Measurements from ENCODE around the gene PNPLA7. TPM values are rescaled to one million over a fixed set of nuclear protein-coding genes. Genes with fewer than 3 reads are reported as not detected.

The PNPLA7 gene
- total and polyA plus RNA-seq, 2 of the 8 experiments (the other 6 are each of a cell fraction or from before 2014, with no cell fraction given) = 0.35 to 0.47 TPM

- no peaks in the 10 kb centered on the region for H4K20me1 ChIP-seq (replicated peaks in 1 of 2; ENCODE audit: control insufficient read depth in 1 of 2, insufficient read depth in 2 of 2, low read length in 2 of 2)
- H3K4me1 ChIP-seq (replicated peaks in 1 of 4; ENCODE audit: control insufficient read depth in 3 of 4, insufficient read depth in 4 of 4, low read length in 3 of 4) = no peaks in the 10 kb centered on the region
- H3K18ac ChIP-seq (ENCODE audit: extremely low read depth, low read length) = no peak overlapping the region
- H3K36me3 ChIP-seq (ENCODE audit: control insufficient read depth in 2 of 4, insufficient read depth in 4 of 4, low read length in 3 of 4) = no peaks in the 10 kb centered on the region
- CTCF ChIA-PET (ENCODE audit: partially characterized antibody) = interaction anchor here (1.0 to 1.3 kb wide), 3 partner anchors 9 to 28 kb away, joined by 3 to 4 read pairs (median 3); no protein-coding TSS in a partner anchor
- H3K4me2 ChIP-seq (ENCODE audit: insufficient read depth in 1 of 2, low read depth in 2 of 2, low read length in 2 of 2) = no peak overlapping the region
- POLR2A ChIA-PET (ENCODE audit: partially characterized antibody) = no interaction called here
- no peak overlapping the region for H4K5ac ChIP-seq (ENCODE audit: insufficient read length, low read depth, low read length)
- FAIRE-seq (no peak), DNase-seq (ENCODE audit: low read depth in 1 of 2, low spot score in 2 of 2) (no peak)
- H3K9me3 ChIP-seq (ENCODE audit: insufficient read depth in 2 of 2, low read depth in 1 of 2, low read length in 1 of 2) = peaks cover 0 to 22% of the 10 kb centered on the region in 2 experiments; a peak in 1 of 4 replicates
- no peak overlapping the region for H2AFZ ChIP-seq (ENCODE audit: low read length)
- no peak overlapping the region for H2BK5ac ChIP-seq (ENCODE audit: low read depth, low read length)
- no peak for TF ChIP-seq SP4 (IDR thresholded peaks at IDR 0.05; ENCODE audit: low read length)
- no peak for TF ChIP-seq CTBP2 (IDR thresholded peaks at IDR 0.05; ENCODE audit: borderline replicate concordance, insufficient read depth, insufficient read length, low read length)
- no peak overlapping the region for H3K4me3 ChIP-seq (ENCODE audit: extremely low read depth in 1 of 4, insufficient read depth in 2 of 4, low read depth in 3 of 4, low read length in 4 of 4)
- H3K23me2 ChIP-seq (ENCODE audit: low read depth, low read length) = 0 out of 2 replicates have a peak, but pooled peaks cover 2% of the 10 kb centered on the region
- no peak overlapping the region for H3K14ac ChIP-seq (ENCODE audit: insufficient read length)
- H2BK20ac ChIP-seq (ENCODE audit: low read length) = no peak overlapping the region
- no peak overlapping the region; the same call in 1 of the 2 replicates for H4K8ac ChIP-seq (ENCODE audit: extremely low read depth, insufficient read depth, low read length)
- no peak overlapping the region for H3K27ac ChIP-seq (ENCODE audit: low read depth, low read length)
- H2BK12ac ChIP-seq (ENCODE audit: low read depth, low read length) = no peak overlapping the region
- H3K4ac ChIP-seq (replicated peaks; ENCODE audit: insufficient read length, low read depth, low read length) = no peak overlapping the region
- no peak overlapping the region for H2BK15ac ChIP-seq (ENCODE audit: low read length)
- H4K91ac ChIP-seq (replicated peaks; ENCODE audit: insufficient read length, low read length) = no peak overlapping the region
- H3K9ac ChIP-seq (replicated peaks in 1 of 4; ENCODE audit: extremely low read depth in 1 of 4, low read depth in 3 of 4, low read length in 3 of 4) = no peak overlapping the region
- no peak overlapping the region for H3K56ac ChIP-seq (replicated peaks; ENCODE audit: insufficient read length, low read depth, low read length)
- no peak overlapping the region for H3K23ac ChIP-seq (ENCODE audit: insufficient read length)
- H3K27me3 ChIP-seq (replicated peaks in 1 of 4; ENCODE audit: control insufficient read depth in 3 of 4, extremely low read depth in 1 of 4, insufficient read depth in 3 of 4, low read length in 3 of 4) = no peaks in the 10 kb centered on the region
- no peak overlapping the region for H2BK120ac ChIP-seq (replicated peaks; ENCODE audit: low read depth, low read length)
- H3K79me2 ChIP-seq (ENCODE audit: control insufficient read depth in 1 of 2, insufficient read depth in 2 of 2, low read length in 2 of 2) = no peaks in the 10 kb centered on the region
- 96% methylated on average over 26 of the region's 26 CpGs; no CpG with 5 or more reads in 1 of the 2 experiments for WGBS, 2 experiments (ENCODE audit: extremely low coverage in 1 of 2, insufficient coverage in 1 of 2, insufficient read length in 1 of 2, insufficient replicate concordance in 2 of 2, low coverage in 1 of 2, low lambda C conversion rate in 2 of 2, missing lambda C conversion rate in 1 of 2)
- H2AK5ac ChIP-seq (ENCODE audit: low read depth, low read length) = no peak overlapping the region
- no peaks in the 10 kb centered on the region for H3K79me1 ChIP-seq (ENCODE audit: low read depth, low read length)
Measured at GRCh38 chr9:137506702-137507171, 43.5 kb downstream of the PNPLA7 start.

Measured in H1 (cell line).